GM18868 (cell line): ENCODE data around the gene SCG3.

Experiments
- ATAC-seq: cut with Tn5 transposase; IDR thresholded peaks from one replicate; pipeline ENCODE4 v1.9.1; 2021; ENCODE audit warnings: mild to moderate bottlenecking, moderate library complexity; ENCODE audit not compliant: unreplicated experiment

The SCG3 gene

DNA sequence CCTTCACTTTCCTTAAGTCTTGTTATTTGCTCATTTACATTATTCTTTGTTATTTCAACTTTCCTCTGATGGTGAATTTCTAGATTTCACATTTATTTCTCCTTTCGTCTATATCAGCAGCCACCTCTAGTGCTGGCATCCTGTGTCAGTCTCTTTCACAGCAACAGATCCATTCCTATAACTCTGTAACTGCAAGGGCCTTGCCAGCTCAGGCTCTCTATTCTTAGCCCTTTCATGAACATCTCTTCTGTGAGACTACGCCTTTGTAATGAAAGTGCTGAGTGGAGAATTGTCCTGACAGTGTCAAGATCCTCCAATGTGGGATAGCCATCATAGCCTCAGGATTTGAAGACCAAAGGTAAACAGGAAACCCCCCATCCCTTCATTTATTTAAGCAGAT is 3.9 kb upstream of the SCG3 start:
- no peak for ATAC-seq

DNA sequence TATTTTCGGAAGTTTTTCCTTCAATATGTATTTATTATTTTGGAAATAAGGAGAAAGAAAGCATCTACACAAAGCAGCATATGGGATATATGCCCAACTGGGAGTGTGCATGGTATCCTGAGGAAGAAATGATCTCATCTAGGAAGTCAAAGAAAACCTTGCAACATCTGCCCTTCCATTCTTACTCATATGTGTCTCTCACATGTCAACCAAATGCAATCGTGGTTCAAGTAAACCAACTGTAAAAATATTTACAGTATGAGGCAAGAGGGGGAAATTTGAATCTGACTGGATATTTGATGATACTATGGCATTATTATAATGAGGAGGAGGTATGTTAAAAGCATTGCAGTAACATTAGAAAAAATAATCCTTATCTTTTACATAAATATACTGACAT is 3.2 kb upstream of the SCG3 start:
- no peak for ATAC-seq

DNA sequence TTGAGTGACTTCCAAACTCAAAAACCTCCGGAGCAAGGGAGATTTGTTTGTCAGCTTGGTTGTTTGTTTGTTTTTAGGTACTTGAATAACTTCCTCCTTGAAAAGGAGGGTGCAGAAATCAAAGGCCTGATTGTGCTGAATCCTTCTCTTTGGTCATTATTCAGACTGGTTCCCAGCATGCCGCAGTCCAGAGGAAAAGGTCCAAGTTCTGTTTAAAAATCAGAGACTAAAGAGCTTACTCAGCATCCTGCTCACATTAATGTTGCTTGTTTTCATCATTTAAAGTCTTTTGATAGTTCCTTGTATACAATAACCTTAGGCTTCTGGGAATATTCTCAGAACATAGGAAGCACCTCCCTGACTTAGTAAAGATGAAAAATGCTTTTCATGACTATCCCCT is 982 bp upstream of the SCG3 start:
- no peak for ATAC-seq

DNA sequence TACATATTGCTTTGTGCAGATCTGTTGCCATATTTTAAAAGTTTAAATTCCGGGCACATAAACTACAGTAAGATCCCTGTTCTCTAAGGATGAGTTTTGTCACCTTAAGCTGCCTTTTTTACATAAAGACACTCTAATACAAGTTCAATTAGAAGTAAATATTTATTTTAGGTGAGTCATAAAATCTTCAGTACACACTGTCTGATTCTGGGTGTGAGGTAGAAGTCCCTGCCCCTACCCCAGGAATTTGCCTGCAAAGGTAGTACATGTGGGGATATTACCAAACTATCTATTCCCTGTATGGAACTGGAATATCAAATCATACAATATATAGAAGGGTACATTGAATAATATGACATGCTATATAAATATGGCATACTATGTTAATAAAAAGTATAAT is 6.3 kb downstream of the SCG3 start:
- ATAC-seq = no peak

DNA sequence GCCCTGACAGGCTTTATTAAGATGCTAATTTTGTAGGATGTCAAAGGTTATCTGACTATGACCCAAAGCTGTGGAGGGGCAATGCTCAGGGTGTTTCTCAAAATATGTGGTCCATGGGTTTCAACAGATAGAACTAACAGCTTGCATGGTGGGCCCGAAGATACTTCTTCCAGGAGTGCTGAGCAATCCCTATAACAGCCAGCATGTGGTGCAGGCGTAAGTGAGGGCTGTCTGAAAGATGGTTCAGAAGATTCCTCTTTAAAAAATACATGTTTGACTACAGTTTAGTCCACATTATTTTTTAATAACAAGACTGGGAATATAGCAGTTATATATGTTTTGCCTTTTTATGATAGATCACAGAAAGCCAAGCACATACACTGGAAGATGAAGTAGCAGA is 7.6 kb downstream of the SCG3 start:
- no peak for ATAC-seq

DNA sequence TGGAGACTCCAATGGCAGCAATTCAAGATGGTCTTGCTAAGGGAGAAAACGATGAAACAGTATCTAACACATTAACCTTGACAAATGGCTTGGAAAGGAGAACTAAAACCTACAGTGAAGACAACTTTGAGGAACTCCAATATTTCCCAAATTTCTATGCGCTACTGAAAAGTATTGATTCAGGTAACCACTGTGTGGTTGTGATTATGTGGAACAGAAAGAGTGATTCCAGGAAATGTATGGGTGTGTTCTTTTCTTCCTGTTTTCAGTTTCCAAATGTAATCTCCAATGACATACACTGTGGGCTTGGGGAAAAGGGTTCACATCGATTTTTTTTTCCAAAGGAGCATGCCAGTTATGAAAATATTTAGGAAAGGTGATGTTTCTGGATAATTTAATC is 10.9 kb downstream of the SCG3 start:
- no peak for ATAC-seq

DNA sequence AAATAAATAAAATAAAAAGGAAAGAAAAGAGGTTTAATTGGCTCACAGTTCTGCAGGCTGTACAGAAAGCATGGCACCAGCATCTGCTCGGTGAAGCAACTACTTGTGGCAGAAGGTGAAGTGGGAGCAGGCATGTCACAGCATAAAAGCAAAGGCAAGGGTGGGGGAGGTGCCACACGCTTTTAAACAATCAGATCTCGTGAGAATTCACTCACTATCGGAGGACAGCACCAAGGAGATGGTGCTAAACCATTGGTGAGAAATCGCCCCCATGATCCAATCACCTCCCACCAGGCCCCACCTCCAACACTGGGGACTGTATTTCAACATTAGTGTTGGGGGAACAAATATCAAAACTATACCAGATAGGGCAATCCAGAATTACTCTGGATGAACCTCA is 15.3 kb downstream of the SCG3 start:
- no peak for ATAC-seq

DNA sequence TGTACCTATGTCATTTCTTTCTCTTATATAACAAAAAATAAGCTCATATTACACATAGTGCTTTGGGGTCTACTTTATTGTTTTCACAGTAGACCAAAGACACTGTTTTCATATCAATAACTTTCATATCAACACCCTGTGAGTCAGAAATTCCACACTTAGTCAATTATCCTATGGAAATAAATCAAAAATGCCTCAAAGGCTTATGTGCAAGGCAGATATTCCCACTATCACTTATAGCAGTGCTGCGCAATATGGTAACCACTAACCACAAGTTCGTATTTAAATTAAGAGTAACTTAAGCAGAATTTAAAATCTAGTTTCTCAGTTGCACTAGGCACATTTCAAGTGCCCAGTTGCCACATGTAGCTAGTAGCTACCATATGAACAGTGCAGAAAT is 15.9 kb downstream of the SCG3 start:
- ATAC-seq = no peak

DNA sequence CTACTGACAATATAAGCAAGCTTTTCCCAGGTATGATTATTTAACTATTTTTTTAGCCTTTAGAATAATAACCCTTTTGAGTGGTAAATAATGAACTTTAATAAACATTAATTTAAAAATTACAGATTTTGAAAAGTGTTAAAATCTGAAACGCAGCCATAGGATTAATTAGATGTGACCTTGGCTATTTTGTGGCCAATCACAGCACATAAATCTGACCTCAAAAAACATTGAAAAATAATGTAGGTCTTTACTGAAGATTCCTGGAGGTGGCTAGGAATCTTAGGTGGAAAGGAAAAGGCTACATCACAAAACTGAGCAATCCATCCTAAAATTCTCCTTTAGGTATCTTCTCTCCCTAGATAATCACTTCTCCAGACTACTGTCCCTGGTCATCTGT is 18.1 kb downstream of the SCG3 start:
- no peak for ATAC-seq

DNA sequence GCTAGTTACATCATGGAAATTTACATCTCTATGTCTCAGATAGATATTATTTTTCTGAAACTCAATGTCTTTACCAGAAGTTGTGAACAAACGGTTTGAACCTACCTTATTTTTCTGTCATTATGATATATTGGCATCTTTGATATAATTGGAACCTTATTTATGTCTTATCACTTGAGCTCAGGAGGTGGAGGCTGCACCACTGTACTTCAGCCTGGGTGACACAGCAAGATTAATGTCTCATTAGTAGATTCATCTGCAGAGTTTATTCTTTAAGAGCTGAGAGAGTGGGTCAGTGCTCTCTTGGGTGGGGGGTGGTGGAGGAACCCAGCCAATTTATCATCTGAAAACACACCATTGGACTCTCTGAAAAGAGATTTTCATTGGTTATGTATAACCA is 21.4 kb downstream of the SCG3 start:
- no peak for ATAC-seq

DNA sequence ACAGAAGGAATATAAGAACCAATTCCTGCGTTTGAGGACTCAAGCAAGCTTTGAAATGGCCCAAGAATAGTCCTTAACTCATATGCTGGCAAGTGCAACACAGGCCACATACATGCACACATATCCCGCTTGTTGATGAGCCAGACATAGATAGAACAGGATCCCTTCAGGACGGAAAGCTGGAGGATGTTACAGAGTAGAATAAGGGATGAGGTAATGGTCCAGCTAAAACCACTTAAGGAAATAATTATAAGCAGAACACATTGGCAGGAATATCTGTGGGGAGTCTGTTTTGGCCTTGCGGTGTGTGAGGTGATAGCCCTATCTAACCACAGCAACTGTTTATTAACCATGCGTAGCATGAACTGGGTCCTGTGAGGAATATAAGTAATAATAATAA is 25.0 kb downstream of the SCG3 start:
- no peak for ATAC-seq

DNA sequence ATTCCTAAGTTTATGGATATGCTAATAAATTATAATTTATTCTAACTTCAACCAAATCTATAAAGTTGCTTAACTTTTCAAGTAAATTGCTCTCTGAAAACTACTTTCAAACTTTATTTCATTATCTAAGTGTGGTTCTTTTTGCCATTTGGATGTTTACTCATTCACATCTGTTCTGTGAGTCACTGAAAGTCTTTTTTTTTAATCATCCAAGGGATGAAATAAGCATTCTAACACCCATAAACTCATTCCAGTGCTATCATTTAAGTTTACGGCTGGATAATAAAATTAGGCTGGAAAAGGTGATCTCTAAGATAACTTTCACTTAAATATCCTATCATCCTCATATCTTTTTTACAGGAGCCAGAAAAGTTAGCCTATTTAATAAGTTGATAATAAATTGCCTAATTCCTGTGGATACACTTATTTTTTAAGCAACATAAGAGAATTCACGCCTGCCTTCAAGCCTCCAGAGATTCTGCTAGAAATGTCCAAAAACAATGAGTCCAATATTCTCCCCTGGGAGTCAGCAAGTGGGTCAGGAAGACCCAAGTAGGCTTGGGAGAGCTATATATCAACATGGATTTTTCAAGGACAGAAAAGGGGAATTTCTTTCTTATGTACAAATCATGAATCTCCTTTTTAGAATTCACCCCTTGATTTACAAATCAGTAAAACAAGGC is 25.8 kb downstream of the SCG3 start:
- ATAC-seq = no peak

DNA sequence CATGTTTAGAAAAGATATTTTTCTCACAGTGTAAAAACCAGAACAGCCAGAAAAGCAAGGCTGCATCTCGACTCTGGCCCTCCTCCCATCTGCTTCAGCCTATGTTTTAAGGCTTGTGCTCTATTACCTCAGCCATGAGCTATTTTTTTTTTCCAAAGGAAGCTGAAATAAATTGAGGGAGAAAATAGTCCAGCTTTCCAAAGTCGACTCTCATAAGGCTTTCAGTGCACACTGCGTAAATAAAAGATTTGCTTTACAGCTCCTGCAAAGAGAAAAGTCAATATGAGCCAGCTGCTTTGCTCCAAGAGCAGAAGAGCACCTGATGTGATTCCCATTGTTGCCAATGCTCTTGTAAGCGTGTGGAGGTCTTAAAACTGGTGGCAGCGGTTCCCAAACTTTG is 26.7 kb downstream of the SCG3 start:
- no peak for ATAC-seq

DNA sequence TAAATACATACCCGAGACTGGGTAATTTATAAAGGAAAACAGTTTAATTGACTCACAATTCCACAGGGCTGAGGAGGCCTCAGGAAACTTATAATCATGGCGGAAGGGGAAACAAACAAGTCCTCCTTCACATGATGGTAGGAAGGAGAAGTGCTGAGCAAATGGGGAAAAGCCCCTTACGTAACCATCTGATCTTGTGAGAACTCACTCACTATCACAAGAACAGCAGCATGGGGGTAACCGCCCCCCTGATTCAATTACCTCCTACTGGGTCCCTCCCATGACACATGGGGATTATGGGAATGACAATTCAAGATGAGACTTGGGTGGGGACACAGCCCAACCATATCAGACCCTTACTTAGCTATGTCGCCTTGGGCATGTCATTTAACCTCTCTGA is 27.7 kb downstream of the SCG3 start:
- ATAC-seq = no peak

DNA sequence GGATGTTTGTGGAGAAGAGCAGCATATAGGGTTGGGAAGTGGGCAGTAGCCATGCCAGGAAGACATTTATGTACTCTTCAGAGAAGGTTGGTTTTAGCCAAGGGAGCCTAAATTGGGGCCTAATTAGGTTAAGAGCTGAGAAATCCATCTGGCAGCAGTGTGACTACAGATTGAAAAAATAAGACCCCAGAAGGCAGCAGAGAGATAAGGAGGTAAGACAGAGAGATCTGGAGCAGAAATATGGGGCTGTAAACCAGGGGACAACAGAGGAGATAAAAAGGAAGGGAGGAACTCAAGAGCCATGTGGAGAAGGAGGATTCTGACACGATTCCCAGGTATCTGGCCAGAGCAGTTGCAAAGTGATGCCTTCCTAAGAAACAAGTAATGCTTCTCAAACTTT is 32.9 kb downstream of the SCG3 start:
- ATAC-seq = no peak

DNA sequence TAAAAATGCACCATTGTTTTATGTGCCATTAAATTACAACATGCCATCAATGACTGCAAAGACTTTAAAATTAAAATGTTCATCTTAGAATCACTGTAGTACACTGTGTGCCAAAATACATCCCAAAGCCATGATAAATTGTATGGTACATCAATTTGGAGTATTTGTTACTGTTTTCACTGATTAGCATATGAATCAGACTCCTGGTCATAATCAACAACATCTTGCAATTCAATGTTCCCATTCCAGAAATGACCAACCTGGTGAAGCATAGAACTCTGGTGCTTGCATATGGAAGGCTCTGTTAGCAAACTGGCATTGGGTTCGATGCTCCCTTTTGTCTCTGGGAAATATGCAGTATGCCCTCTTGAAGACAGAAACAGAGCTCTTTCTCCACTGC is 33.6 kb downstream of the SCG3 start:
- no peak for ATAC-seq

DNA sequence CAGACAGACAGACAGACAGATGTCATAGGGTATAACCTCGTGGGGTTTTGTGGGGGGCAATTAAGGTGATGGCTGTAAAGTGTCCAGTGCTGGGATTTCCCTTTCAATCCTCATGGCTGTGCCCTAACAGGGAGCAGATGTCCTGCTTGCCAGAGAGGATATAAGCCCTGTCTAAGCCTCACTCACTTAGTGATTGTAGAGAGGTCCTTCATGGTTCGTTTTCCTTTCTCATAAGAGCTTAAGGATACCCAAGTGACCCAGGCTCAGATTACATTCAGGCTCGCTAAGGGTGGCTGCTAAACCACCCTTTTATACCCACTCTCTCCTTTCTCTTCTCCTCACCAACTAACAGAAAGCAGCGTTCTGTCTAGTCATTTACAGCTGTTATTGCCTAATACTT is 36.9 kb downstream of the SCG3 start:
- ATAC-seq = no peak

DNA sequence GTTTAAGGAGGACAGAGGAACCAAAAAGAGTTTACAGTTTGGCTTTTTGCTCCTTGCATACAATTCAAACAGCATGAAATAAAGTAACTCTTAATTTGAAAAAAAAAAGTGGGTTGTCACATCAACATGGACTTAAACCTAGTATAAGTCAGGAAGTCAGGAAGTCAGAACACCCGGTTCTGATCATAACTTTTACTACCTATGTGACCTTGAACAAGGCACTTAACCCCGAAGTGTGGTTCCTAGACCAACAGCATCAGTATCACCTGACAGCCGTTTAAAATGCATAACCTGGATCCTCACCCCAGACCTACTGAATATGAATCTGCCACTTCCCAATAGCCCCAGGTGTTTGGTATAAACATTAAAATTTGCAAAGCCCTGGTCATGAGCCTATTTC is 37.4 kb downstream of the SCG3 start:
- ATAC-seq = no peak

DNA sequence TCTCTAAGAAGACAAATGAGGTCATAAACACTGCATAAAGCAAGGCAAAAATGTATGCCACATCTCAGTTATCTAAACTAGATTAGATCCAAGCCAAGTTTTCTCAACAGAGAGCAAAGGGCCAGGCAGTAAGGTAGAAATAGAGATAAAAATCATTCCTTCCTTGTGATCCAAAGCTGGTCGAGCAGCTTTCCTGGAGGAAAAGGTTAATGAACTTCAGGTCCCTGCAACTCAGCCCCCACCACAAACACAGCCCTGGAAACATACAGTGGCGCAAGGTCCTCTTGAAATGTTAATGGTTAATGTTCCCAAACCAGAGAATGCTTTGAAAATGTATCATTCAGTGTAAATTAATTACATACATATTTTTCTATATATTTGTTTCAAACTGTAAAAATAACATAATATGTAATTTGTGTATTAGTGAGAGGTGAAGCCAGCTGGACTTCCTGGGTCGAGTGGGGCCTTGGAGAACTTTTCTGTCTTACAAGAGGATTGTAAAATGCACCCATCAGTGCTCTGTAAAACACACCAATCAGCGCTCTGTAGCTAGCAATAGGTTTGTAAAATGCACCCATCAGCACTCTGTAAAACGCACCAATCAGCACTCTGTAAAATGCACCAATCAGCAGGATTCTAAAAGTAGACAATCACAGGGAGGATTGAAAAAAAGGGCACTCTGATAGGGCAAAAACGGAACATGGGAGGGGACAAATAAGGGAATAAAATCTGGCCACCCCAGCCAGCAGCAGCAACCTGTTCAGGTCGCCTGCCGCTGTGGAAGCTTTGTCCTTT is 39.1 kb downstream of the SCG3 start:
- no peak for ATAC-seq

DNA sequence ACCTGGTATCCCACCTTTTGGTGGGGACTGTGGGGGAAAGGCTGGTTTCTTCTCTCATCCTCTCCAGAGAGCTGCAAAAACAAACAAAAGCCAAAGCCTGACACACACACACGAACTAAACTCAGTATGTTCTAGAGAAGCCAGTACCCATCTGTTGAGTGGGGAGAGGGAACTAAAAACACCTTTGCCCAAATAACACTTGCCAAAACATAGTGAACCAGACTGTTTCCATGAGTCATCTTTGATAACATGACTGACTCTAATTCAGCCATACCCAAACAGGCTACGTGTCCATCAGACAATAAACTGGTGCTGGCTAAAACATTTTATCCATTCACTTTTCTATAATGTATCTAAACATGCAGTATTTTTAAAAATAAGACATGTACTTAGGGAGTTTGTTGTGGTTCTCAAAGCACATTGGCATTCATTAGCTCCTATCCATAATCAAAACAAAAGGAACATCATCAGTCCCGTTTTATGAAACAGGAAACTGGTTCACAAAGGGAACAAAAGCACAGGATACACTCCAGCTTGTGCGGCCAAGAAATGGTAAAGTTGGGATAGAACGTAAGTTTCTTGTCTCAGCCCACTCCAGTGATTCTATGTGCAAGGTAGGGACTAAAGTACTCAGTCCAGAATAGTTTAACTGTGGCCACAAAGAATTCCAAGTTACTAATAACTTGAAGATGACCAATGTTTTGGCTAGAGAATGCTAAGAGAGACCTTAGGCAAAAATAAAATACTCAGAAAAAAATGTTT is 40.1 kb downstream of the SCG3 start:
- ATAC-seq = no peak

DNA sequence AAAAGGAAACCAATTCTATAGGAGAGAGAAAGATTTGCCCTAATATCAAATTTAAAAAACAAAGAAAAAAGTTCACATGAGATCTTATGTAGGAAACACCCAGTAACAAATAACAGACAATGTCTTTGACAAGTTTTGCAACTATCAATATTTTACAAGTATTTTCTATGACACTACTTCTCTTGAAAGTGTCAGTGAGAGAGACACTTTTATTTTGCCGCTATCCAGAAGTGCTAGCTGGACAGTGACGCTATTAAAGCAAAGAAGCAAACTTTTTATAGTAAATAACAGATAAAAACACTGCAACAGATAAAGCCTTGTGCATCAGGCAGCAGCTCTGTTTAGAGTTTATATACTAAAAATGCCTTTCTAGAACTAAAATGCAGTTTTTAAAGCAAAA is 42.9 kb downstream of the SCG3 start:
- no peak for ATAC-seq

DNA sequence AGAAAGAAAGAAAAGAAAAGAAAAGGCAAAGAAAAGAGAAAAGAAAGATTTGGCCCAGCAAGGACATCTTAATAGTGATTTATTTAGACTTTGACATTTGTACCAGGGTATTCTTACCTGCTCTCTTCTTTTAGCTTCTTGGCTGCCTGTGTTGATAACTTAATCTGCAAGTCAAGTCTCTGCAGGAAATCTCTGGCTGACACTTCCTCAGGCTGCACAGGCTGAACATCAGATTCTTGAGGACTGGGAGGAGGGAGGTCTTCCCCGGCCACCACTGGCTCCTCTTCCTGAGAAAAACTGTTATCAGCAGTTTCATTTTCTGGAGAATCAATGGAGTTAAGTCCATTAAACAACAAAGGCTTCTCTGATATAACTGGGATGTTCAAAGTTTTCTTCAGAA is 43.4 kb downstream of the SCG3 start:
- ATAC-seq = no peak
